IPS DF 4.7 (cell line): Measurements from ENCODE around the gene CAPZB.
"Not testable (repeated sequence)": the region's sequence is repeated elsewhere in the genome, so short reads cannot be mapped to it uniquely, and the experiment has no call there.

Source experiments
- DNase-seq: peaks from one replicate; pipeline ENCODE4 v3.0.0-alpha.2; 2013; ENCODE audit warnings: low spot score; ENCODE audit errors: extremely low read depth

Gene CAPZB

GRCh38 chr1:19312782-19313635 lies 172.3 kb downstream of the CAPZB start:
- DNase-seq: no peak

DNA sequence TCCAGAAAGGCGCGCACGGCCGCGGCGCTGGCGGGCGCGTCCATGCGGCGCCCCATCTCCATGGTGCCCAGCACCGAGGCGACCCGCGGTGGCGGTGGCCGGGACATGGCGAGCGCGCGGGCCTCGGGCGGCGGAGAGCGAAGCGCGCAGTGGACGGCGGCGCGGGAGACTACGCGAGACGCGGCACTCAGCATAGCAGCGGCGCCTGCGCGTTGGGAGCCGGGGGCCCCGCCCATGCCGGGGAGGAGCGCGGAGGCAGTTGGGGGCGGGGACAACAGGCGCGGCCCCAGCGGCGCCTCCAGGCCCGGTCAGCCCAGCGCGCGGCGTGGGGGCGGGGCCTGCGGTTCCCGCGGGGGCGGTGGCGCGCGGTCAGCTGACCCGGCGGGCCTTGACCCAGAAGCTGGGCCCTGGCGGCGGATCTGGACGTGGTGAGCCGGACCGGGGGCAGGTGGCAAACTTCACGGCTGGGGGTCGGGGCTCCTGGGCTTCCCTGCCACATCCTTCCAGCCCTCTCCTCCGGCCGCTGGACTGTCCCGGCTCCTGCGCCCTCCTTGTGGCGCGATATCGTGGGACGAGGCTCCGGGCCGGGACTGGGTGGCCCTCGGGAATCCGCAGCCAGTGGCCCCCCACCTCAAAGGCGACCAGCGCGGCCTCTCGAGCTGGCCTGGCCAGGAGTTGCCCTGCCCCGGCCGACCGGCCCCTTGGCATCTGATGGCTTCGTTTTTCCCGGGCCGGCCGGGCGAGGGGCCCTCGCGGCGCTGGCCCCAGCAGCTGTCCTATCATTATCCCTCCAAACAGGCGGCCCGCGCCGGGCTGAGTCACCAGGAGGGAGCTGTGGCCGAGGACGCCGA lies 173.2 kb downstream of the CAPZB start, which contains the start of the genes AKR7A2 and SLC66A1:
Gene AKR7A2, minus strand, starts transcription at position 214 of the 851 bp plus-strand sequence. Its CDS starts 20 bp downstream, at position 194.
Gene SLC66A1, plus strand, starts transcription at position 396 of the 851 bp plus-strand sequence. CDS start 5,352 bp downstream, outside the sequence.
- DNase-seq: no peak

- no peak for DNase-seq
Observed at GRCh38 chr1:19311503-19311930, 173.8 kb downstream of the CAPZB start.

GRCh38 chr1:19310720-19311502 lies 174.4 kb downstream of the CAPZB start:
- DNase-seq: no peak

DNA sequence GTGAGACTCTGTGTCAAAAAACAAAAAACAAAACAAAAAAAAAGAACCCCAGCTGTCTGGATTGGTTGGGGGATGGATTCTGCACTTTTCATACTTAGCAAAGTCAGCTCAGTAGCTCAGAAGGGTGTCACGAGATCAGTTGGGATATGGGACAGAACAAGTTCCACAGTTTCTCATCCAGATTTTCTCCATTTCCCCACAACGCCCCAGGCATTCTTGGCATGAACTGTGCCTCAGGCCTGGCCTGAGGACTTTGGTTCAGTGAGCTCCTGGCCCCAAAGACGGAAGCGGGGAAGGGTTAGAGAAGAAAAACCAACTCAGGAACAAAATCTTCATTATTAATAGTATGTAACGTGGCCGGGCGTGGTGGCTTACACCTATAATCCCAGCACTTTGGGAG lies 175.3 kb downstream of the CAPZB start:
- no peak for DNase-seq

- DNase-seq: no peak
Observed at GRCh38 chr1:19309123-19309813, 176.1 kb downstream of the CAPZB start.

DNA sequence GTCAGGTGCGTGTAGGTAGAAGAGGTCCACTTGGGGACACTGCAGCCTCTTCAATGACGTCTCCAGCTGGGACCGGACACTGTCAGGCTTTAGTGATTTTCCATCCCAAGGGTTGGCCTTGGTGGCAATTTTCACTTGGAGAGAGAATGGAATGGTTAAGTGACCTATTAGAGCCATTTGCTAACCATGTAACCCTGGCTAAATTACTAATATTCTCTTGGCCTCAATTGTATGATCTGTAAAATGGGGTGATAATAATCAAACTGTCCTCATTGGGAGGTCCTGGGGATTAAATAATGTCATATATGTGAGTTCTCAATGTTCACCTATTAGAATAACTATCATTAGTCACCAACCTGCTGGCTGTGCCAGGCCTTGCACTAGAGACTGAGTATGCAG lies 176.8 kb downstream of the CAPZB start:
- no peak for DNase-seq

DNA sequence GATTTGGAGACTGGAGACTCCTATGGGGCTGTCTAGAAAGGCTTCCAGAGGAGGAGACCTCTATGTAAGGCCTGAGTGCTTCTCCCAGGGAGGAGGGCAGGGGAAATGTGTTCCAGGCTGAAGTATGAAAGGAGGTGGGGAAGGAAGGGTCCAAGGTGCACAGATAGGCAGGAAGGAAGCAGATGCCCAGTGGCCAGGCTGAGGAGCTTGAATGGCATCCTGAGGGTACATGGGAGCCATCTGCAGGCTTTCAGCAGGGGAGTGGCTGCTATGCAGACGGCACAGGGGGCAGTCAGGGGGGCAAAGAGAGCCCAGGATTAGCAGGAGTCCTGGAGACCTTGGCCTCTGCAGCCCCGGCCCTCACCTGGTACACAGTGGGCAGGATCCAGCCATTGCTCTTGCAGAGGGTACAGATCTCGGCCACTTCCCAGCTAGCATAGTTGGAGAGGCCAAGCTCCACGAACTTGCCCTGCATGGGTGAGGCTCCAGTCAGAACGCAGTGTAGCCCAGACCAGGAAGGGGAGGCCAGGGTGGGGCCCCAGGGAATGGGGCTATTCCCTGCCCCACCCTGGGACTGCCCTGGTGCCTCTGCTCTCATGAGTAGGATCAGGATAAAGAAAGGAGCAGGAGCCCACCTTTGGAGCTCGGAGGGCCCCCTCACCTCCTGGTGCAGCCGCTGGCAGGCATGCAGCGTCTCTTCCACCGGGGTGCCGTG lies 177.4 kb downstream of the CAPZB start:
- no peak for DNase-seq

- DNase-seq: no peak
Observed at GRCh38 chr1:19306941-19307340, 178.4 kb downstream of the CAPZB start.

DNA sequence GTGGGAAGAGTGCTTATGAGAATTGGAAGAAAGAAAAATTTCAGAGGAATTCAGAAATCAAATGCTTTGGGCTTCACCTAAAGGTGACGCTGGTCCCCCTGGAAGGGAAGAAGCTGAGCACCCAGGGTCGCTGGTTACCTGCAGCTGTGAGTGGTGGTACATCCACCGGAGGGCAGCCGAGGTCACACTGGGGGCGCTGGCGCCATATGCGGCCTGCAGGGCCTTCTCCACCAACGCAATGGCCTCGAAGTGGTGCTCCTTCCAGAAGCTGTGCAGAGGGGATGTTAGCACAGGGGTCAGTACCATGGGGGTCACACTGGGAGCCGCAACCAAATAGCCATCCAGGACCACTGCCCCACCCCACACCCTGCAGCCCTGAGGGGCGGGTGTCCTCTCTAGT lies 179.5 kb downstream of the CAPZB start:
- no peak for DNase-seq

GRCh38 chr1:19304081-19304480 lies 181.3 kb downstream of the CAPZB start:
- DNase-seq: not testable (repeated sequence)

DNA sequence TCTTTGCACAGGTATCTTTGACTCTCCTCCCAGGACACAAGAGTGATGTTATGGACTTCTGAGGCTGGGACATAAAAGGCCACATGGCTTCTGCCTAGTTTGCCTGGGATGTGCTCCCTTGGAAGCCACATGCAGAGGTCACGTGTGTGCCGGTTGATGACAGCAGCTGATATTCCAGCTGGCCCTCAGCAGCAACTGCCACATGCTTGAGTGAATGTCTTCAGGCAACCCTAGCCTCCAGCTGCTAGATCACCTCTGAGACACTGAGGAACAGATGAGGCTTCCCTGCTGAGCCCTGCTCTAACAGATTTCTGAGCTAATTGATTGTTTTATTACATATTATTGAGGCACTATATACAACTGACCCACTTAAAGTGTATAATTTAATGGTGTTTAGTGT lies 185.1 kb downstream of the CAPZB start:
- no peak for DNase-seq

GRCh38 chr1:19294638-19295037 lies 190.7 kb downstream of the CAPZB start:
- DNase-seq: no peak

GRCh38 chr1:19289244-19289643 lies 196.1 kb downstream of the CAPZB start:
- no peak for DNase-seq
